Measurements from ENCODE around the gene ZNF503.

GRCh38 chr10:75388082-75388481 is 13.5 kb downstream of the ZNF503 start:
- no peak for TF ChIP-seq POLR2AphosphoS5 (IDR thresholded peaks at IDR 0.05; ENCODE audit: borderline replicate concordance, low read depth, low read length)
- TF ChIP-seq EZH2 (IDR thresholded peaks at IDR 0.05): no peak
- no peak for TF ChIP-seq FOXP2 (optimal IDR thresholded peaks at IDR 0.05; ENCODE audit: control extremely low read depth, extremely low read length, insufficient read depth)
